CD4-positive, alpha-beta T cell treated with Interleukin-6 for 4 hours (primary cell): Measurements from ENCODE around the gene HSFX4.
A peak's percentile ranks its signal among the peaks of the same experiment; 100 is the strongest.
"Not testable (repeated sequence)": the region's sequence is repeated elsewhere in the genome, so short reads cannot be mapped to it uniquely, and the experiment has no call there.

Source experiments
- DNase-seq: peaks from one replicate; pipeline ENCODE4 v3.0.0-alpha.2; 2020; ENCODE audit warnings: mixed read lengths

Gene HSFX4

GRCh38 chrX:149929400-149929799 is at the start of gene HSFX4:
HSFX4 (plus strand) TSS chrX:149929573; CDS start chrX:149929645, 72 bp downstream.
- DNase-seq: not testable (repeated sequence)

DNA sequence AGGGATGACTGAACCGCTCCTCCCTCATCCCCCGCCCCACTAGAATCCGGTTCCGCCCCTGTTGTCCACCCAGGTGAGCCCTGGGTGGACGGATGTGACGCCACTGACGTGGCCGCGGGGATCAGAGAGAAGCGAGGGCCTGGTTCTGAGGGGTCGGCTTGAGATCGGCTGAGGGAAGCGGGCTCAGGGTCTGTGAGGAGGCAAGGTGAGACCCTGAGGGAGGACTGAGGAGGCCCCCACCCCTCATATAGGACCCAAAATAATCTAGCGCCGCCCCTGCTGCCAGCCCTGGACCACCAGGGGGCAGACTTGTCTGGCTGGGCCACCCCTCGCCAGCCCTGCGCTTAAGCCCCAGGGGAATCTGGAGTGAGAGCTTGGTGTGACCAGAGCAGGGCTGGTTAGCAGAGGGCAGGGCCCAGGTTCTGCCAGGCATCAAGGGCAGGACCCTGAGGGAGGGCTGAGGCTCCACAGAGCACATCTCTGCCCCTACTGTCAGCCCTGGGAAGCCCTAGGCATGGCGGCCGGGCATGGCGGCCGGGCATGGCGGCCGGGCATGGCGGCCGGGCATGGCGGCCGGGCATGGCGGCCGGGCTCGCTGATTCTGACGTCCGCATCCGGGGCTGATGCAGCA is 48.2 kb upstream of the HSFX4 start, which contains the start of gene MAGEA8:
TSS of gene MAGEA8 (plus strand) at position 103 of the 631 bp plus-strand sequence. CDS start 3,090 bp downstream, outside the sequence.
- DNase-seq: no peak

DNA sequence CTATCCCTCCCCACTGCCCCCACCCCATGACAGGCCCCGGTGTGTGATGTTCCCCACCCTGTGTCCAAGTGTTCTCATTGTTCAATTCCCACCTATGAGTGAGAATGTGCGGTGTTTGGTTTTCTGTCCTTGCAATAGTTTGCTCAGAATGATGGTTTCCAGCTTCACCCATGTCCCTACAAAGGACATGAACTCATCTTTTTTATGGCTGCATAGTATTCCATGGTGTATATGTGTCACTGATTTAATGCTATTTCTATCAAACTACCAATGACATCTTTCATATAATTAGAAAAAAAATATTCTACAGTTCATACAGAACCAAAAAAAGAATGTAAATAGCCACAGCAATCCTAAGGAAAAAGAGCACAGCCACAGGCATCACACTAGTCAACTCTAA is 38.5 kb upstream of the HSFX4 start:
- DNase-seq: not testable (repeated sequence)

GRCh38 chrX:149898554-149898953 is 30.8 kb upstream of the HSFX4 start:
- DNase-seq: no peak

DNA sequence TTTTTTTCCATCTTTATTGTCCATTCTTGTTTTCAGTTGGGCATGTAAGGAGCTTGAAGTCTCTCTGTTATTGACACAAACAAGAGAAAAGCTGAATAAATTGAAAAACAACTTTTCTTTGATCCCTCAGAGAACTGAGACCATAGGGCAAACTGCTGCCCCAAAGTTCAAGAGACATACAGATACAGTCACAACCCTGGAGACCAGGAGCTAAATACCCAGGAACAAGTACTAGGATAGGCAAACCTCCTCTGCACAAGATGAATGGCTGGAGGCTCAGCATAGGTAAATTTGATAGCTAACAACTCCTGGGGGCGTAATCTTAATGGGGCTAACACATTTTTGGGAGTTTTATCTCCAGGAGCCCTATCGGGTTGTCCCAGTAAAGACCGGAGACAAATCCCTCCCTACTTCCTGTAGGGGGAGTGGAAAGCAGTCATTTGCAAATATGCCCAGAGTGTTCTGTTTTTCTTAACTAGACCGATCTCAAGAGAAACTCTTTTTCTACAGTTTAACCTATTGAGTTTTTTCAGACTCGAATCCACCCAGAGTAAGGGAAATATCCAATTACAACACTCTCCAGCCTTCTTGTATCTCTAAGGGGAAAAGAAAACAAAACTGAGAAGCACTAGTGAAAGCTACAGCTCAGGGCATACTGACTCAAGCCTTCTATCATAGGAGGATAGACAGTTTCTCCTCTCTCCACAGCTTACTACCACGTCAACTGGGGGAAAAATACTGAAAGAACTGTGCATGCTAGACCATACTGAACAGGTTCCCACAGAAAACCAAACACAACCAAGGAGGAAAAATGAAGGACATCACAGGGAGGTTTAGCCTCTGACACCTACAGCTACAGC is 25.3 kb upstream of the HSFX4 start:
- no peak for DNase-seq

- DNase-seq: no peak
These were observed 21.1 kb upstream of the HSFX4 start for GRCh38 chrX:149908308-149908707.

DNA sequence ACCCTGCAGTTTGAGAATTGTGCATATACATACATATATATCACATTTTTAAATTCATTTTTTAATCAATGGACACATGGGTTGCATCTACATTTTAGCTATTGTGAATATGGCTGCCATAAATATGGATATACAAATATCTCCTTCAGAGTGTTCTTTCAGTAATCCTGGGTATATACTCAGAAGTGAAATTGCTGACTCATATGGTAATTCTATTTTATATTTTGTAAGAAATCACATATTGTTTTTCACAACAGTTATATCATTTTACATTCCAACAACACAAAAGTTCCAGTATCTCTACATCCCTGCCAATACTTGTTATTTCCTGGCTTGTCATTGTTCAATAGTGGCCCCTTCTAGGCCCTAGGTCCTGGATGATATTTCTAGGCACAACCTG is 20.6 kb upstream of the HSFX4 start:
- DNase-seq: no peak

- DNase-seq: no peak
These were observed 19.8 kb upstream of the HSFX4 start for GRCh38 chrX:149909324-149910177.

DNA sequence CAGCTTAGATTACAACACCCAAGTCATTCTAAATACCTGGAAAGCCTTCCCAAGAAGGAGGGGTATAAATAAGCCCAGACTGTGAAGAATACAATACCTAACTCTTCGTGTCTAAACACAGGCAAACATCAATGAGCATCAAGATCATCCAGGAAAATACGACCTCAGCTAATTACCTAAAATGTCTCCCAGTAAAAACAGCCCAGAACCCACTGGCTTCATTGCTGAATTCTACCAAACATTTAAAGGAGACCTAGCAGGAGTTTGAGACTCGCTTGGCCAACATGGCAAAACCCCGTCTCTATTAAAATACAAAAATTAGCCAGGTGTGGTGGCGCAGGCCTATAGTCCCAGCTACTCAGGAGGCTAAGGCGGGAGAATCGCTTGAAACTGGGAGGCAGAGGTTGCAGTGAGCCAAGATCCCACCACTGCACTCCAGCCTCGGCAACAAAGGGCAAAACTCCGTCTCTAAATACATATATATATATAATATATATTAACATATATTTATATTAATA is 19.1 kb upstream of the HSFX4 start:
- DNase-seq: no peak

DNA sequence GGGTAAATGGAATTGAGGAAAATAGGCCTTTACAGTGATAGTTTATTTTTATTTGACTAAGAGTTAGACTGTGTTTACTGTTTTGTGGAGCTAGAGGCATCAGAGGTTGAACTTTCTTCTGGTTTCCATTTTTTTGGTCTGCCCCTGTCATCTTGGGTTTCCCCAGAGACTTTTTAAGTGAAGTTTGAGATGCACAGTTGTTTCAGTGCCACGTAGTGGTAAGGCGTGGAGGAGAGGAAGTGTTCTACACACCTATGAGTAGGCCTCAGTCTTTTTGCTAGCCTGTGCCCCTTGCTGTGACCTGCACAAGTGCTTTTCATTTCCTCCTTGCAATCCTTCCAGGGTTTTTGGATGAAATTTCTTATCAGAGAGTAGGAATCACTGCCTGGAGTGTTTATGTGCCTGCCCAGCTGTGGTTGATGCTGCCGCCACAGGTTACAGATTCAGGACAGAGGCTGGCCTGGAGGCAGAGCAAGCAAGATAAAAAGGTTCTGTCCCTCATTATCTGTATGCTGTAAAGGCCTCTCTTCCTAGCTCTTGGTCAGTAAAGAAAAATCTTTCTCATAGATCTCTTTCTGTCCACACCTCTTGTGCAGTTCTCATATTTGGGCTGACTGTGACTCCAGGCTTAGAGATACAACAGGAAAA is 12.5 kb upstream of the HSFX4 start:
- DNase-seq: no peak

GRCh38 chrX:149923836-149924235 is 5.5 kb upstream of the HSFX4 start:
- DNase-seq: not testable (repeated sequence)

DNA sequence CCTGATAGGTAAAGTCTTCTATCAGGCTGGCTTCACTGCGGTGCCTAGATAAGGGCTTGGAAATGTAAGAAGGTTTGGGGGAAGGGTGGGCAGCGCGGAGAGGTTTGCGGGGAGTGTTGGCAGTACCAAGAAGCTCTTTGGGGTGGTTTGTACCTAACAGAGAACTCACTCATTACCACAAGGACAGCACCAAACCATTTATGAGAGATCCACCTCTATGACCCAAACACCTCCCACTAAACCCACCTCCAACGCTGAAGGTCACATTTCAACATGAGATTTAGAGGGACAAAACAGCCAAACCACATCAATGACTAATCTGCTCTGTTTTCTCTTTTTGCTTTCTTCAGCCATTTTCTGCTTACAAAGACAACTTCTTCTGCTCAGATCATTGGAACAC is 4.9 kb upstream of the HSFX4 start:
- DNase-seq: not testable (repeated sequence)

- not testable (repeated sequence) for DNase-seq
These were observed 2.0 kb upstream of the HSFX4 start for GRCh38 chrX:149927245-149927963.

DNA sequence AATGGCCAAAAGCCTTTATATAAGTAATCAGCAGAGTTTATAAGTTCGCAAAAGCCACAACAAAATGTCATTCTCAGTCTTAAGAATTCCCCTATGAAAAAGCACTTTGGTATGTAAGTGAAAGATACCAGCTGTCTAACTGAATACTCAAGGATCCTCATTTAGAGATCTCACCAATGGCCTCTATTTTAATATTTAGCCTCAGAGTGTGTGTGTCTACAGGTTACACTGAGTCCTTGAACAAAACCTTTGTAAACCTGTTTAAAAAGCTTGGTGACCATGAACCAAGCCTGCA is 1.5 kb upstream of the HSFX4 start:
- not testable (repeated sequence) for DNase-seq

DNA sequence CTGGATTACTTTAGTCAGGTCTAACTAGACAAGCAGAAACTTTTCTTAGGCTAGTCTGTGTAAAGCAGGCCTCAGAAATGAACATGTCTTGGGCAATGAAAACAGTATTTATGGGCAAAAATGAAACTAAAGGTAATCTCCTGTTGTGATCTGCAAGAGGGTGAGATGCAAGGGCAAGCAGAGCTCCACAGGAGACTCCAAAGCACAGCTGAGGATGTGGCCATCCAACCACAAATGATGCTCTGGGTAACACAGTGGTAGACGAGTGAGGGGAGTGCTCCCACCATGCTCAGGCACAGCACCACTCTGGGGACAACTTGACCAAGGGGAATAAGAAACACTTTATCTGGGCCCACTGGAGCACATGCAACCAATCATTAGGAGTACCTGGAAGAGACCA is 738 bp upstream of the HSFX4 start:
- not testable (repeated sequence) for DNase-seq

DNA sequence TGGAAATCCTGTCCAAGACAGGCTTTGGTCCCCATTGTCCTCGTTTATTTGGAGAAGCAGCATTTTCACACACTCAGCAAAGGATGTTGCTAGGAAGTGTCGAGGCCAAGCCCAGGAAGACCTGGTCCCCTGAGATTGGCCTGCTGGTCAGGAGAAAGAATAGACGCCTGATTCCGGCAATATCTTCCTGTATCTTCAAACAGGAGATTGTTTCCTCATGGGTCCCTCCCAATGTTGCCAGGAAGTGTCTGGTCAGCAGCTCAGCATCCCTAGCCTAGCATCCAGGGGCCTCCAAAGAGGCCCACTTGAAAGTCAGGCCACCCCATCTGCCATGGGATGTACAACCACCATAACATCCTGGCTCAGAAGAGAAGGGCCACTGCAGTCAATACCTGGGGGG is 2.0 kb downstream of the HSFX4 start:
- DNase-seq: not testable (repeated sequence)

- not testable (repeated sequence) for DNase-seq
These were observed 2.8 kb downstream of the HSFX4 start for GRCh38 chrX:149932150-149932549.

DNA sequence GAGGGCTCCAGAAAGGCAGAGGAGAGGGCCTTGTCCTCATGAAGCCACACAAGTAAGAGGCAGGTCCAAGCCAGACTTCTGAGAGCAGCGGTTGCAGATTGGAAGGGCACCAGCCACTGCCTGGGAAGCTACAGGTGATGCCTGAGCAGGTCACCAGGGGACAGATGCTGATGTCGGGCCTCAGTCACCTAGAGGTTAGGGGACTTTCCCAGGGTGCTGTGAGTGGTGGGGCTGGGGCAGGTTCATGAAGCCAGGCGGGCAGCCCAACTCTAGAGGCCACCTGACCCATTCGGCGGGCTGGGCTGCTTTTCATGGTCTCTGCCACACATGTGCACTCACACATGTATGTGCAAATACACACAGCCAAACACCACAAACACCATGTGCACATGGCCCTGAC is 3.6 kb downstream of the HSFX4 start:
- not testable (repeated sequence) for DNase-seq

- DNase-seq: not testable (repeated sequence)
These were observed 4.2 kb downstream of the HSFX4 start for GRCh38 chrX:149933547-149933946.

- DNase-seq: not testable (repeated sequence)
These were observed 8.0 kb downstream of the HSFX4 start for GRCh38 chrX:149937328-149937727.

- DNase-seq: peak; percentile 14
These were observed 8.6 kb downstream of the HSFX4 start for GRCh38 chrX:149937871-149938426.
